Prostate gland (tissue), 2 donors: ENCODE results near the gene SVIP.

Experiments used
- POLR2A ChIP-seq: fragments of 450-650 bp; IDR thresholded peaks from one replicate; pipeline ENCODE4 v1.6.1; 2016; ENCODE audit warnings: antibody characterized with exemption, mild to moderate bottlenecking
- POLR2AphosphoS5 ChIP-seq: sonication (generic); formaldehyde crosslinking; IDR thresholded peaks from one replicate; pipeline ENCODE4 v1.6.1; 2017; ENCODE audit warnings: antibody characterized with exemption
- TF ChIP-seq, protein P1 (sequence below), 4 experiments: fragments of 200-600 bp in 2 of 4; fragments of 450-650 bp in 2 of 4; sonication (generic) in 2 of 4; IDR thresholded peaks; 1 replicate in 3 of 4; 2 replicates in 1 of 4; pipeline ENCODE4 v1.5.1; 2016 to 2019; ENCODE audit warnings: antibody characterized with exemption in 4 of 4, mild to moderate bottlenecking in 2 of 4, moderate library complexity in 2 of 4

DNA sequence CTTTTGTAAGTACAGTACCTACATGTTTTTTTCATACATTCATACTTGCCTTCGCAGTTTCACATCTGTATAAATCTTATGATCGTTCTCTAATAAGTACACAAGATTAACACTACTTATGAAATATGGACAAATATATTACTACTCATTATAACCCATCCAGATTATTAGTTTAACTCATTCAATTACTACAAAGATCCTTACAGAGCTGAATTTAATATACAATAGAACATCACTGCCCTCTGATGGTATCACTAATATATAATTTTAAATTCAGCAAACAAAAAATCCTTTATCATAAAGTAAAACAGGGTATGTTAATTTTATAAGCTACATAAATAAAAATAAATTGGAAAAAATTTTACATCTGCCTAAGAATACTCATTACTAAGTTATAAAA, 7.4 kb downstream of the SVIP start:
- no peak for TF ChIP-seq POLR2A
- TF ChIP-seq POLR2AphosphoS5 = no peak
- TF ChIP-seq, protein P1, sequence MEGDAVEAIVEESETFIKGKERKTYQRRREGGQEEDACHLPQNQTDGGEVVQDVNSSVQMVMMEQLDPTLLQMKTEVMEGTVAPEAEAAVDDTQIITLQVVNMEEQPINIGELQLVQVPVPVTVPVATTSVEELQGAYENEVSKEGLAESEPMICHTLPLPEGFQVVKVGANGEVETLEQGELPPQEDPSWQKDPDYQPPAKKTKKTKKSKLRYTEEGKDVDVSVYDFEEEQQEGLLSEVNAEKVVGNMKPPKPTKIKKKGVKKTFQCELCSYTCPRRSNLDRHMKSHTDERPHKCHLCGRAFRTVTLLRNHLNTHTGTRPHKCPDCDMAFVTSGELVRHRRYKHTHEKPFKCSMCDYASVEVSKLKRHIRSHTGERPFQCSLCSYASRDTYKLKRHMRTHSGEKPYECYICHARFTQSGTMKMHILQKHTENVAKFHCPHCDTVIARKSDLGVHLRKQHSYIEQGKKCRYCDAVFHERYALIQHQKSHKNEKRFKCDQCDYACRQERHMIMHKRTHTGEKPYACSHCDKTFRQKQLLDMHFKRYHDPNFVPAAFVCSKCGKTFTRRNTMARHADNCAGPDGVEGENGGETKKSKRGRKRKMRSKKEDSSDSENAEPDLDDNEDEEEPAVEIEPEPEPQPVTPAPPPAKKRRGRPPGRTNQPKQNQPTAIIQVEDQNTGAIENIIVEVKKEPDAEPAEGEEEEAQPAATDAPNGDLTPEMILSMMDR (IDR thresholded peaks at IDR 0.05) = no peak
